Natural killer cell (primary cell): ENCODE results near the gene ZNF219. TPM values are rescaled to one million over a fixed set of nuclear protein-coding genes. Genes with fewer than 3 reads are reported as not detected.

ENCODE experiments used
- ATAC-seq, 3 donors: fragments of 150-1000 bp in 2 of 3; fragments of 200-7000 bp in 1 of 3; cut with Tn5 transposase; 1 replicate in 1 of 3; 2 replicates in 2 of 3; pipeline ENCODE4 v1.10.0; 2021; ENCODE audit warnings: mild to moderate bottlenecking in 2 of 3, moderate library complexity in 2 of 3
- DNase-seq, 2 donors: peaks; one replicate each; pipeline versions ENCODE4 v3.0.0 to v3.0.0-alpha.2; 2013 to 2021; ENCODE audit warnings: mixed read lengths in 1 of 2
- H3K27ac ChIP-seq: one replicate; pipeline ENCODE4 v1.5.1; 2013; ENCODE audit warnings: mild to moderate bottlenecking, low read length
- H3K27me3 ChIP-seq: one replicate; pipeline ENCODE4 v1.6.1; 2013; ENCODE audit warnings: low read length; ENCODE audit not compliant: control insufficient read depth, insufficient read depth
- H3K36me3 ChIP-seq: one replicate; pipeline ENCODE4 v1.6.1; 2013; ENCODE audit warnings: low read length; ENCODE audit not compliant: control insufficient read depth, insufficient read depth
- H3K4me1 ChIP-seq: one replicate; pipeline ENCODE4 v1.6.1; 2013; ENCODE audit warnings: low read length; ENCODE audit not compliant: control insufficient read depth, insufficient read depth
- H3K4me3 ChIP-seq: one replicate; pipeline ENCODE4 v1.5.1; 2013; ENCODE audit warnings: low read length
- H3K9me3 ChIP-seq: one replicate; pipeline ENCODE4 v1.6.1; 2013; ENCODE audit warnings: low read length; ENCODE audit not compliant: control insufficient read depth, insufficient read depth
- H3K27ac Mint-ChIP-seq, 2 donors: one replicate each; pipeline ENCODE4 v1.8.0; 2022; ENCODE audit warnings: mild to moderate bottlenecking in 2 of 2, mixed read lengths in 2 of 2, moderate library complexity in 1 of 2
- H3K27me3 Mint-ChIP-seq, 2 donors: one replicate each; pipeline ENCODE4 v1.8.0; 2022; ENCODE audit warnings: low read depth in 2 of 2, mixed read lengths in 2 of 2
- H3K36me3 Mint-ChIP-seq: one replicate; pipeline ENCODE4 v1.8.0; 2022; ENCODE audit warnings: mixed read lengths
- H3K4me1 Mint-ChIP-seq, 2 donors: one replicate each; pipeline ENCODE4 v1.8.0; 2022; ENCODE audit warnings: mixed read lengths in 2 of 2
- H3K4me3 Mint-ChIP-seq: one replicate; pipeline ENCODE4 v1.8.0; 2022; ENCODE audit warnings: mild to moderate bottlenecking, moderate library complexity, mixed read lengths
- H3K9me3 Mint-ChIP-seq, 2 donors: one replicate each; pipeline ENCODE4 v1.8.0; 2022; ENCODE audit warnings: mixed read lengths in 2 of 2
- CTCF ChIP-seq: fragments of 200-600 bp; IDR thresholded peaks from one replicate; pipeline ENCODE4 v1.8.0; 2022; ENCODE audit warnings: antibody characterized with exemption
- WGBS: methylation state at CpG from one replicate; pipeline ENCODE4 v1.1.7; 2013; ENCODE audit warnings: missing lambda C conversion rate; ENCODE audit not compliant: insufficient coverage; 5-methylcytosine and 5-hydroxymethylcytosine counted together
- intact Hi-C: fragments of 100-400 bp; cut with micrococcal nuclease; formaldehyde crosslinking; loops from one replicate; pipeline ENCODE4 v1.14.2; 2022
- total RNA-seq, 4 donors: library from RNA; stranded (reverse); fragments of 120-200 nt in 1 of 4; gene quantifications; one replicate each; pipeline versions ENCODE4 v1.2.3 to v1.2.4, GENCODE V29; 2013 to 2022

The ZNF219 gene
- total RNA-seq, 3 donors from 2014 or later (not counting 1 experiment from before 2014, with no cell fraction given): 5.6 to 8.4 (median 7.7) TPM

- ATAC-seq (no peak), DNase-seq (no peak)
- Histone ChIP-seq H3K36me3 (no peaks in the 10 kb centered on the region), H3K27me3 (no peaks in the 10 kb centered on the region), H3K27ac (no peak overlapping the region), H3K4me3 (no peak overlapping the region), H3K4me1 (peaks cover 28% of the 10 kb centered on the region), H3K9me3 (no peaks in the 10 kb centered on the region)
- Mint-ChIP-seq H3K9me3 (no peaks in the 10 kb centered on the region), H3K27ac (peak overlapping the region in 1 of 2 donors; percentile 76), H3K4me3 (peak overlapping the region; percentile 92), H3K27me3 (peaks cover 0 to 4% of the 10 kb centered on the region in 2 donors), H3K4me1 (peaks cover 26 to 31% of the 10 kb centered on the region in 2 donors), H3K36me3 (no peaks in the 10 kb centered on the region)
- WGBS: 100% methylated on average over 2 of the region's 5 CpGs
- no peak for TF ChIP-seq CTCF
- intact Hi-C loops: no loop called here
These were observed 1.1 kb upstream of the ZNF219 start for GRCh38 chr14:21099596-21099985.

- peaks cover 21 to 26% of the 10 kb centered on the region in 2 donors for H3K4me1 Mint-ChIP-seq
- intact Hi-C loops: no loop called here
These were observed 589 bp upstream of the ZNF219 start for GRCh38 chr14:21098892-21099595.

GRCh38 chr14:21097636-21098075 lies 799 bp downstream of the ZNF219 start:
- Mint-ChIP-seq H3K4me3 (peak overlapping the region; percentile 82), H3K27me3 (peaks cover 0 to 4% of the 10 kb centered on the region in 2 donors), H3K9me3 (no peaks in the 10 kb centered on the region), H3K4me1 (peaks cover 15 to 20% of the 10 kb centered on the region in 2 donors), H3K36me3 (no peaks in the 10 kb centered on the region), H3K27ac (peak overlapping the region; percentile 64 to 65)
- H3K36me3 ChIP-seq: no peaks in the 10 kb centered on the region
- ATAC-seq: no peak
- peaks cover 18% of the 10 kb centered on the region for H3K4me1 ChIP-seq
- H3K27ac ChIP-seq: peak overlapping the region; percentile 8
- DNase-seq: peak in 1 of 2 donors; percentile 50
- H3K27me3 ChIP-seq: no peaks in the 10 kb centered on the region
- H3K4me3 ChIP-seq: peak overlapping the region; percentile 13
- H3K9me3 ChIP-seq: no peaks in the 10 kb centered on the region
- intact Hi-C loops: no loop called here
- 9% methylated on average over 14 of the region's 19 CpGs for WGBS
- TF ChIP-seq CTCF: no peak

More at GRCh38 chr14:21098892-21099595, 589 bp upstream of the ZNF219 start:
- no peaks in the 10 kb centered on the region for H3K9me3 ChIP-seq
- no peak for DNase-seq
- Mint-ChIP-seq H3K36me3 (no peaks in the 10 kb centered on the region), H3K27me3 (peaks cover 0 to 4% of the 10 kb centered on the region in 2 donors), H3K27ac (peak overlapping the region; percentile 76 to 88), H3K4me3 (peak overlapping the region; percentile 92), H3K9me3 (no peaks in the 10 kb centered on the region)
- TF ChIP-seq CTCF: no peak
- H3K36me3 ChIP-seq: no peaks in the 10 kb centered on the region
- H3K4me3 ChIP-seq: peak overlapping the region; percentile 43
- H3K27me3 ChIP-seq: no peaks in the 10 kb centered on the region
- 40% methylated on average over 12 of the region's 16 CpGs for WGBS
- ATAC-seq: no peak
- H3K27ac ChIP-seq: peak overlapping the region; percentile 15
- peaks cover 23% of the 10 kb centered on the region for H3K4me1 ChIP-seq
